B cell (primary cell): ENCODE data around the gene HIBADH. TPM values are rescaled to one million over a fixed set of nuclear protein-coding genes. Genes with fewer than 3 reads are reported as not detected.
A peak's percentile ranks its signal among the peaks of the same experiment; 100 is the strongest.

Experiments used
- ATAC-seq: fragments of 200-7000 bp; cut with Tn5 transposase; one replicate; pipeline ENCODE4 v1.10.0; 2021; ENCODE audit warnings: low read depth, mild to moderate bottlenecking, moderate number of reproducible peaks, moderate library complexity
- CTCF ChIA-PET: fragments of 350-600 bp; sonication (Branson Sonifier 250); formaldehyde crosslinking; loops from one replicate; lab custom pipeline; 2021; ENCODE audit warnings: antibody characterized with exemption, inconsistent platforms; lab: Charles Lee
- POLR2A ChIA-PET: fragments of 350-600 bp; sonication (Branson Sonifier 250); formaldehyde crosslinking; loops from one replicate; lab custom pipeline; 2021; ENCODE audit warnings: antibody characterized with exemption; lab: Charles Lee
- DNase-seq: peaks from one replicate; pipeline ENCODE4 v3.0.0; 2013
- H2AFZ ChIP-seq: 2 replicates; pipeline ENCODE4 v1.6.1; 2012; ENCODE audit warnings: mild to moderate bottlenecking, low read depth, low read length; ENCODE audit not compliant: insufficient read depth, poor library complexity, severe bottlenecking
- H3K27ac ChIP-seq, 2 donors: 1 replicate in 1 of 2; 2 replicates in 1 of 2; pipeline ENCODE4 v1.5.1; 2012 to 2013; ENCODE audit warnings: low read length in 2 of 2, mild to moderate bottlenecking in 2 of 2, moderate library complexity in 1 of 2
- H3K27me3 ChIP-seq, 4 experiments: fragments of 200-600 bp in 1 of 4; sonication (generic) in 1 of 4; replicated peaks in 1 of 4; 1 replicate in 2 of 4; 2 replicates in 2 of 4; pipeline versions ENCODE4 v1.6.1 to v1.7.0; 2013 to 2016; ENCODE audit warnings: low read length in 3 of 4, mild to moderate bottlenecking in 2 of 4, mixed read lengths in 1 of 4, moderate library complexity in 1 of 4; ENCODE audit not compliant: insufficient read depth in 4 of 4, control insufficient read depth in 3 of 4; ENCODE audit errors: control extremely low read depth in 1 of 4
- H3K36me3 ChIP-seq, 2 experiments: replicated peaks in 1 of 2; 1 replicate in 1 of 2; 2 replicates in 1 of 2; pipeline versions ENCODE4 v1.6.1 to v1.7.1; 2013; ENCODE audit warnings: low read length in 1 of 2; ENCODE audit not compliant: insufficient read depth in 2 of 2, control insufficient read depth in 1 of 2; ENCODE audit errors: control extremely low read depth in 1 of 2, extremely low read depth in 1 of 2
- H3K4me1 ChIP-seq, 2 donors: fragments of 200-600 bp in 1 of 2; sonication (generic) in 1 of 2; 1 replicate in 1 of 2; 2 replicates in 1 of 2; pipeline versions ENCODE4 v1.5.1 to v1.6.1; 2013 to 2017; ENCODE audit warnings: low read length in 2 of 2; ENCODE audit not compliant: control insufficient read depth in 2 of 2, insufficient read depth in 2 of 2
- H3K4me2 ChIP-seq: replicated peaks from 2 replicates; pipeline ENCODE3; 2012; ENCODE audit warnings: mild to moderate bottlenecking, low read depth, low read length; ENCODE audit not compliant: poor library complexity, severe bottlenecking
- H3K4me3 ChIP-seq, 5 experiments: fragments of 200-600 bp in 1 of 5; sonication (generic) in 1 of 5; 1 replicate in 3 of 5; 2 replicates in 2 of 5; pipeline versions ENCODE4 v1.5.1 to v1.7.0; 2011 to 2016; ENCODE audit warnings: low read length in 4 of 5, mild to moderate bottlenecking in 4 of 5, low read depth in 2 of 5, control low read depth in 1 of 5, moderate library complexity in 1 of 5; ENCODE audit not compliant: insufficient read depth in 1 of 5; ENCODE audit errors: control extremely low read depth in 1 of 5, extremely low read depth in 1 of 5
- H3K79me2 ChIP-seq: fragments of 200-600 bp; sonication (generic); one replicate; pipeline ENCODE4 v1.6.0; 2016; ENCODE audit warnings: low read length; ENCODE audit not compliant: control insufficient read depth, insufficient read depth
- H3K9ac ChIP-seq: fragments of 200-600 bp; sonication (generic); 2 replicates; pipeline ENCODE4 v1.6.1; 2017; ENCODE audit warnings: mild to moderate bottlenecking, low read length, moderate library complexity
- H3K9me3 ChIP-seq, 3 donors: one replicate each; pipeline versions ENCODE4 v1.6.1 to v1.7.1; 2013; ENCODE audit warnings: low read length in 2 of 3; ENCODE audit not compliant: control insufficient read depth in 2 of 3, insufficient read depth in 1 of 3; ENCODE audit errors: control extremely low read depth in 1 of 3
- H4K20me1 ChIP-seq: 2 replicates; pipeline ENCODE4 v1.6.0; 2012; ENCODE audit warnings: mild to moderate bottlenecking, low read length; ENCODE audit not compliant: insufficient read depth, control insufficient read depth, poor library complexity, severe bottlenecking
- H3K27ac Mint-ChIP-seq: one replicate; pipeline ENCODE4 v1.8.0; 2021; ENCODE audit warnings: mixed read lengths
- H3K27me3 Mint-ChIP-seq: one replicate; pipeline ENCODE4 v1.8.0; 2021; ENCODE audit warnings: mixed read lengths
- H3K4me1 Mint-ChIP-seq: one replicate; pipeline ENCODE4 v1.8.0; 2021; ENCODE audit warnings: mixed read lengths
- H3K4me3 Mint-ChIP-seq: one replicate; pipeline ENCODE4 v1.8.0; 2021; ENCODE audit warnings: mixed read lengths
- H3K9me3 Mint-ChIP-seq: one replicate; pipeline ENCODE4 v1.8.0; 2022; ENCODE audit warnings: mixed read lengths; ENCODE audit not compliant: insufficient read depth
- EZH2 ChIP-seq: IDR thresholded peaks from 2 replicates; pipeline ENCODE4 v1.6.1; 2012; ENCODE audit warnings: borderline replicate concordance, low read depth, mild to moderate bottlenecking, moderate library complexity, low read length; ENCODE audit not compliant: insufficient read depth, poor library complexity, severe bottlenecking
- WGBS: methylation state at CpG from one replicate; pipeline ENCODE4 v1.1.5; 2013; ENCODE audit warnings: missing lambda C conversion rate; ENCODE audit not compliant: insufficient coverage; 5-methylcytosine and 5-hydroxymethylcytosine counted together
- intact Hi-C: fragments of 100-400 bp; cut with micrococcal nuclease; formaldehyde crosslinking; loops from one replicate; pipeline ENCODE4 v1.10.0; 2022
- polyA plus RNA-seq: library from polyadenylated mRNA; depleted of rRNA; stranded (reverse); fragments of >200 nt; gene quantifications from 2 replicates; pipeline ENCODE4 v1.2.3, GENCODE V29; 2012
- total RNA-seq, 2 donors: library from RNA; stranded (reverse); fragments of 120-200 nt in 1 of 2; gene quantifications; 1 replicate in 1 of 2; 2 replicates in 1 of 2; pipeline versions ENCODE4 v1.2.3 to v1.2.4, GENCODE V29; 2013 to 2022
- TF ChIP-seq, protein P1 (sequence below): fragments of 200-600 bp; IDR thresholded peaks from one replicate; pipeline ENCODE4 v1.8.0; 2022; ENCODE audit warnings: antibody characterized with exemption, mild to moderate bottlenecking

HIBADH gene
- total and polyA plus RNA-seq, 2 donors (not counting 1 experiment from before 2014, with no cell fraction given): 6.9 to 14.1 TPM

DNA sequence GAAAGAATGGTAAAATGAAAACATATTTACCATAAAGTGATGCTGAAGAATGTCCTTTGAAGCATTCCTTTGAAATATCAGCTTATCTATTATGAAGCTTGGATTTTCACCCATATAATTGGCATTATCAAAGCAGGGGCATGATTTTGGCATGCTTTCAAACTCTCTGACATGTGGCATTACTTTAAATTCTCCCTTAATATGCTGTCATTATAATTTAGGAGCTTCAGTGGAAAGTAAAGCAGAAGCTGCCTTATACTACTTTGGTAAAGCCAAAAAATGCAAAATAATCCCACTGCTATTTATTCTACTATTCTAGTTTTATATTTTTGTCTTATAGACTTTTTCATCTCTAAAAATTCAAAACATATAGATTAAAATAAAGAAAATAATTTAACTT, 28.0 kb upstream of the HIBADH start:
- ChIA-PET CTCF (interaction anchor here (0.9 to 1.6 kb wide), 4 partner anchors 84 to 229 kb away, joined by 3 to 7 read pairs (median 4); no protein-coding TSS in a partner anchor), POLR2A (no interaction called here)
- intact Hi-C loops: no loop called here
- Histone ChIP-seq H3K9ac (no peak overlapping the region), H4K20me1 (no peaks in the 10 kb centered on the region), H3K4me2 (no peak overlapping the region), H3K4me3 (no peak overlapping the region), H3K4me1 (no peaks in the 10 kb centered on the region), H3K79me2 (no peaks in the 10 kb centered on the region), H3K9me3 (no peaks in the 10 kb centered on the region), H3K36me3 (no peaks in the 10 kb centered on the region), H2AFZ (no peak overlapping the region), H3K27me3 (no peaks in the 10 kb centered on the region), H3K27ac (no peak overlapping the region)
- DNase-seq: no peak
- Mint-ChIP-seq H3K9me3 (peaks cover 6% of the 10 kb centered on the region), H3K27ac (no peak overlapping the region), H3K4me1 (no peaks in the 10 kb centered on the region), H3K27me3 (peaks cover 8% of the 10 kb centered on the region), H3K4me3 (no peak overlapping the region)
- TF ChIP-seq, protein P1, sequence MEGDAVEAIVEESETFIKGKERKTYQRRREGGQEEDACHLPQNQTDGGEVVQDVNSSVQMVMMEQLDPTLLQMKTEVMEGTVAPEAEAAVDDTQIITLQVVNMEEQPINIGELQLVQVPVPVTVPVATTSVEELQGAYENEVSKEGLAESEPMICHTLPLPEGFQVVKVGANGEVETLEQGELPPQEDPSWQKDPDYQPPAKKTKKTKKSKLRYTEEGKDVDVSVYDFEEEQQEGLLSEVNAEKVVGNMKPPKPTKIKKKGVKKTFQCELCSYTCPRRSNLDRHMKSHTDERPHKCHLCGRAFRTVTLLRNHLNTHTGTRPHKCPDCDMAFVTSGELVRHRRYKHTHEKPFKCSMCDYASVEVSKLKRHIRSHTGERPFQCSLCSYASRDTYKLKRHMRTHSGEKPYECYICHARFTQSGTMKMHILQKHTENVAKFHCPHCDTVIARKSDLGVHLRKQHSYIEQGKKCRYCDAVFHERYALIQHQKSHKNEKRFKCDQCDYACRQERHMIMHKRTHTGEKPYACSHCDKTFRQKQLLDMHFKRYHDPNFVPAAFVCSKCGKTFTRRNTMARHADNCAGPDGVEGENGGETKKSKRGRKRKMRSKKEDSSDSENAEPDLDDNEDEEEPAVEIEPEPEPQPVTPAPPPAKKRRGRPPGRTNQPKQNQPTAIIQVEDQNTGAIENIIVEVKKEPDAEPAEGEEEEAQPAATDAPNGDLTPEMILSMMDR: no peak
- no peak for TF ChIP-seq EZH2
- no peak for ATAC-seq

DNA sequence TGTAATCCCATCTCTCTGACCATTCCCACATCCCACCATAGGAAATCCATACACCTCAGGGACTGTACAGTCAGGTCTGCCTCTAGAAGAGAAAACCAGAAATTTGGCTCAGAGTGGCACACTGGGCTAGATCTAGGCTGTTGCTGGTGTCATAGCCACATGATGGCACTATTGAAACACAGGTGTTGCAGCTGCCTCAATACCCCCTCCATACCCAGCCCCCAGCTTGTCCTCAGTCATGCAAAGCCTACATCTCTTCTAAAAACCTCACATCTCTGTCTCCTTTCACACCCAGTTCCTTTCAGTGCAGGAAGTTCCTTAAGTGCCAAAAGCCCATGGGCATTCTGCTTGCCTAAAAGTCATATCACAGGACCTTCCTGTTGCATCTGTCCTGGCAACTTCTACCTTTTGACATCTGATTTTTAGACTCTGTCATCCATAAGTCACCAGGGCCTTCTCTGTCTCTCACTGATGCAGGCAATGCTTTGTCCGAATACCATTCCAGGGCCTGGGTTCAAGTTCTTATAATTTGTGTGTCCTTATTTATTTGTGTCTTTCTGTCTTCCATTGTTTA, 27.0 kb upstream of the HIBADH start:
- Histone ChIP-seq H3K9me3 (no peaks in the 10 kb centered on the region), H3K27me3 (no peaks in the 10 kb centered on the region), H3K4me2 (no peak overlapping the region), H3K36me3 (no peaks in the 10 kb centered on the region), H3K9ac (no peak overlapping the region), H3K4me1 (no peaks in the 10 kb centered on the region), H4K20me1 (no peaks in the 10 kb centered on the region), H3K27ac (no peak overlapping the region), H3K79me2 (no peaks in the 10 kb centered on the region), H3K4me3 (no peak overlapping the region), H2AFZ (no peak overlapping the region)
- ATAC-seq (peak; percentile 51), DNase-seq (peak; percentile 39)
- intact Hi-C loops: loop anchor here (2.0 kb wide), 2 partner anchors 85 to 93 kb away; no protein-coding TSS in a partner anchor
- POLR2A ChIA-PET: no interaction called here
- Mint-ChIP-seq H3K9me3 (peaks cover 6% of the 10 kb centered on the region), H3K4me1 (no peaks in the 10 kb centered on the region), H3K27ac (no peak overlapping the region), H3K27me3 (peaks cover 8% of the 10 kb centered on the region), H3K4me3 (no peak overlapping the region)
- CTCF ChIA-PET: interaction anchor here (1.1 to 2.2 kb wide), 5 partner anchors 85 to 231 kb away, joined by 3 to 11 read pairs (median 6); no protein-coding TSS in a partner anchor
- WGBS: no CpG with 5 or more reads among the region's 1 CpG
- no peak for TF ChIP-seq EZH2
- TF ChIP-seq, protein P1: peak; percentile 30
